GM10266 (cell line): ENCODE data around the gene CYB5R4.

Source experiments
- DNase-seq: peaks from one replicate; pipeline ENCODE4 v3.0.0; 2012; ENCODE audit errors: extremely low spot score
- CTCF ChIP-seq: IDR thresholded peaks from 2 replicates; pipeline ENCODE4 v1.5.1; 2012; ENCODE audit warnings: mild to moderate bottlenecking, low read depth; ENCODE audit not compliant: control insufficient read depth, insufficient read depth; ENCODE audit errors: missing control alignments

CYB5R4 gene

GRCh38 chr6:83974409-83975050 lies 115.0 kb downstream of the CYB5R4 start:
- TF ChIP-seq CTCF, result no peak
- DNase-seq, result no peak

GRCh38 chr6:83976037-83976755 lies 116.7 kb downstream of the CYB5R4 start:
- no peak for DNase-seq
- TF ChIP-seq CTCF, result no peak

GRCh38 chr6:83976871-83977270 lies 117.4 kb downstream of the CYB5R4 start:
- no peak for DNase-seq
- no peak for TF ChIP-seq CTCF

GRCh38 chr6:83978324-83978734 lies 118.8 kb downstream of the CYB5R4 start:
- TF ChIP-seq CTCF, result no peak
- no peak for DNase-seq

GRCh38 chr6:83978997-83979396 lies 119.5 kb downstream of the CYB5R4 start:
- DNase-seq, result no peak
- TF ChIP-seq CTCF, result no peak

- DNase-seq, result no peak
- TF ChIP-seq CTCF, result no peak
Observed at GRCh38 chr6:83984411-83984810, 124.9 kb downstream of the CYB5R4 start.

GRCh38 chr6:83985308-83985713 lies 125.8 kb downstream of the CYB5R4 start:
- DNase-seq, result no peak
- TF ChIP-seq CTCF, result no peak
